Vagina (tissue), 2 donors: ENCODE data around the gene ZNF613.
"Not testable (repeated sequence)": the region's sequence is repeated elsewhere in the genome, so short reads cannot be mapped to it uniquely, and the experiment has no call there.

Source experiments
- CTCF ChIP-seq, 3 experiments: fragments of 450-650 bp in 2 of 3; fragments of 200-600 bp in 1 of 3; sonication (generic) in 1 of 3; IDR thresholded peaks; one replicate each; pipeline ENCODE4 v1.5.1; 2017 to 2019; ENCODE audit warnings: antibody characterized with exemption in 3 of 3, mild to moderate bottlenecking in 2 of 3, moderate library complexity in 2 of 3
- POLR2A ChIP-seq, 2 donors: fragments of 450-650 bp; IDR thresholded peaks; one replicate each; pipeline ENCODE4 v1.6.1; 2017; ENCODE audit warnings: antibody characterized with exemption in 2 of 2, mild to moderate bottlenecking in 2 of 2, moderate library complexity in 2 of 2
- POLR2AphosphoS5 ChIP-seq, 2 donors: sonication (generic); formaldehyde crosslinking; IDR thresholded peaks; one replicate each; pipeline ENCODE4 v1.9.0; 2017; ENCODE audit warnings: antibody characterized with exemption in 2 of 2, mild to moderate bottlenecking in 2 of 2, low read depth in 1 of 2; ENCODE audit not compliant: insufficient read depth in 1 of 2

GRCh38 chr19:51960621-51961233 lies 33.5 kb downstream of the ZNF613 start:
- not testable (repeated sequence) for TF ChIP-seq CTCF (IDR thresholded peaks at IDR 0.05); POLR2AphosphoS5 (IDR thresholded peaks at IDR 0.05; ENCODE audit: insufficient read depth in 1 of 2, low read depth in 1 of 2); POLR2A (IDR thresholded peaks at IDR 0.05)
